HAP-1 (cell line): ENCODE results near the gene TUT4.

ENCODE experiments used
- DNase-seq, 2 experiments: peaks; one replicate each; pipeline ENCODE4 v3.0.0-alpha.2; 2016 to 2020; ENCODE audit warnings: low spot score in 2 of 2
- H3K27me3 ChIP-seq: fragments of 250-450 bp; sonication (Bioruptor Pico); 2 replicates; pipeline ENCODE4 v1.5.1; 2020; ENCODE audit warnings: low read depth, mild to moderate bottlenecking, moderate library complexity
- H3K36me3 ChIP-seq: fragments of 250-450 bp; sonication (Bioruptor Pico); replicated peaks from 2 replicates; pipeline ENCODE4 v1.5.1; 2020; ENCODE audit warnings: mild to moderate bottlenecking
- H3K4me1 ChIP-seq: fragments of 250-450 bp; sonication (Bioruptor Pico); 2 replicates; pipeline ENCODE4 v1.5.1; 2020; ENCODE audit warnings: mild to moderate bottlenecking
- H3K4me3 ChIP-seq: fragments of 250-450 bp; sonication (Bioruptor Pico); 2 replicates; pipeline ENCODE4 v1.5.1; 2020; ENCODE audit warnings: mild to moderate bottlenecking, moderate library complexity
- H3K9me3 ChIP-seq: fragments of 250-450 bp; sonication (Bioruptor Pico); 2 replicates; pipeline ENCODE4 v1.5.1; 2020; ENCODE audit warnings: mild to moderate bottlenecking, moderate library complexity
- in situ Hi-C: fragments of 300-500 bp; cut with MboI; formaldehyde crosslinking; loops from 3 replicates; pipeline ENCODE4 v1.14.3; 2020; ENCODE audit warnings: low sequenced_read_pairs, inconsistent platforms, mixed read lengths

Gene TUT4

GRCh38 chr1:52460694-52461093 is 92.2 kb downstream of the TUT4 start:
- H3K4me1 ChIP-seq = peaks cover 27% of the 10 kb centered on the region
- no peak overlapping the region for H3K4me3 ChIP-seq
- in situ Hi-C loops = no loop called here
- no peak for DNase-seq
- H3K27me3 ChIP-seq = no peaks in the 10 kb centered on the region
- H3K36me3 ChIP-seq = no peaks in the 10 kb centered on the region
- no peaks in the 10 kb centered on the region for H3K9me3 ChIP-seq

GRCh38 chr1:52455686-52456085 is 97.2 kb downstream of the TUT4 start:
- DNase-seq = no peak
- Histone ChIP-seq H3K4me1 (peaks cover 12% of the 10 kb centered on the region), H3K36me3 (no peaks in the 10 kb centered on the region), H3K4me3 (no peak overlapping the region), H3K27me3 (no peaks in the 10 kb centered on the region), H3K9me3 (no peaks in the 10 kb centered on the region)
- in situ Hi-C loops = no loop called here

- in situ Hi-C loops = no loop called here
- DNase-seq = peak; percentile 17 to 57
- Histone ChIP-seq H3K4me3 (no peak overlapping the region), H3K4me1 (peaks cover 9% of the 10 kb centered on the region), H3K36me3 (no peaks in the 10 kb centered on the region), H3K9me3 (no peaks in the 10 kb centered on the region), H3K27me3 (no peaks in the 10 kb centered on the region)
These were observed 98.1 kb downstream of the TUT4 start for GRCh38 chr1:52454779-52455178.

DNA sequence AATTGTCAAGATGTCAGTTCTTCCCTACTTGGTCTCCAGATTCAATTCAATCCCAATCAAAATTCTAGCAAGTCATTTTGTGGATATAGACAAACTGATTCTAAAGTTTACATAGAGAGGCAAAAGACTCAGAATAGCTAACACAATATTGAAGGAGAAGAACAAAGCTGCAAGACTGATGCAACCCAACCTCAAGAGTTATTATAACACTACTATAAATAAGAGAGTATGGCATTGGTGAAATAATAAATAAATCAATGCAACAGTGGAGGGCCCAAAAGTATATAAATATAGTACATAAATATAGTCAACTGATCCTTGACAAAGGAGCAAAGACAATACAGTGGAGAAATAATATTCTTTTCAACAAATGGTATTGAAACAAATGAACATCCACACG is 98.8 kb downstream of the TUT4 start:
- Histone ChIP-seq H3K9me3 (no peaks in the 10 kb centered on the region), H3K4me1 (peaks cover 9% of the 10 kb centered on the region), H3K36me3 (no peaks in the 10 kb centered on the region), H3K4me3 (no peak overlapping the region), H3K27me3 (no peaks in the 10 kb centered on the region)
- DNase-seq = no peak
- in situ Hi-C loops = no loop called here

DNA sequence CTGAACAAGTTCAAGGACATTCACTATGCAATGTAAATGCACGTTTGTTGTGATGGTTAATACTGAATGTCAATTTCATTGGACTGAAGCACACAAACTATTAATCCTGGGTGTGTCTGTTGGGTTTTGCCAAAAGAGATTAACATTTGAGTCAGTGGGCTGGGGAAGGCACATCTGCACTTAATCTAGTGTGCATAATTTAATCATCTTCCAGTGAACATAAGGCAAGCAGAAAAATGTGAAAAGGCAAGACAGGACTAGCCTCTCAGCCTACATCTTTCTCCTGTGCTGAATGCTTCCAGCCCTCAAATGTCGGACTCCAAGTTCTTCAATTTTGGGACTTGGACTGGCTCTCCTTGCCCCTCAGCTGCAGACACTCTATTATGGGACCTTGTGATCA is 108.4 kb downstream of the TUT4 start:
- Histone ChIP-seq H3K27me3 (no peaks in the 10 kb centered on the region), H3K4me1 (peaks cover 4% of the 10 kb centered on the region; the same call in 1 of the 2 replicates), H3K9me3 (no peaks in the 10 kb centered on the region), H3K4me3 (no peak overlapping the region), H3K36me3 (peaks cover 7% of the 10 kb centered on the region)
- in situ Hi-C loops = no loop called here
- DNase-seq = peak in 1 of 2 experiments; percentile 4

GRCh38 chr1:52439976-52440375 is 112.9 kb downstream of the TUT4 start:
- in situ Hi-C loops = no loop called here
- no peak overlapping the region for H3K4me3 ChIP-seq
- no peaks in the 10 kb centered on the region for H3K27me3 ChIP-seq
- H3K36me3 ChIP-seq = peaks cover 13% of the 10 kb centered on the region
- peaks cover 4% of the 10 kb centered on the region; the same call in 1 of the 2 replicates for H3K4me1 ChIP-seq
- no peaks in the 10 kb centered on the region for H3K9me3 ChIP-seq
- no peak for DNase-seq

DNA sequence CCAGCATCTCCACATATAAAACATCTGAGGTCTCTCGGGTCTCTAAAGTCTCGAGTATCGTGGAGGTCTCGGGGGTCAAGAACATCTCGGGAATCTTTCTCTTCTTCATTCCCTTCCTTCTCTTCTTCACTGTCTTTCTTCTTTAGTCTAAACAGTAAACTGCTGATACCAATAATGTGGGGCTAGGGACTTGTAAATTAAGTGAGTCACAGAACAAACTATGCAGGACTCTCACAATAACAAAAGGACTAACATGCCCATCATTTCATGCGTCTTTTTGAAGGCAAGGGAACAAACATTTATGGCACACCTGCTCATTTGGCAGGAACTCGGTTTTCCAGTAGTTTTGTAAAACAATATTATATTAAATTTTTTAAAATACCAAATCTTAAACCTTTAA is 116.1 kb downstream of the TUT4 start:
- DNase-seq = no peak
- Histone ChIP-seq H3K4me1 (no peaks in the 10 kb centered on the region), H3K9me3 (no peaks in the 10 kb centered on the region), H3K4me3 (no peak overlapping the region), H3K36me3 (peaks cover 11% of the 10 kb centered on the region), H3K27me3 (no peaks in the 10 kb centered on the region)
- in situ Hi-C loops = no loop called here

DNA sequence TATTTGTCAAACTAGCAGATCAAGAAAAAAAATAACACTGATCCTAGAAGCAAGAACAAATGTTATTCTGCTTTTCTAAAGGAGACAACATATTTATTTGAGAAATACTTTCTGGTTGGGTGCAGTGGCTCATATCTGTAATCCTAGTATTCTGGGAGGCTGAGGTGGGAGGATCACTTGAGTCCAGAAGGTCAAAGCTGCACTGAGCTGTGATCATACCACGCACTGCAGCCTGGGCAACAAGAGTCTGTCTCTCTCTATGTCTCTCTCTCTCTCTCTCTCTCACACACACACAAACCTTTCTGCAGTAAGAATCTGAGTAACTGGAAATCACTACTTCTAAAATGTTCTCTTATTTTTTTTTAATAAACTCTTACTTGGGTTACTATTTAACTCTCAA is 117.2 kb downstream of the TUT4 start:
- DNase-seq = no peak
- in situ Hi-C loops = no loop called here
- Histone ChIP-seq H3K27me3 (no peaks in the 10 kb centered on the region), H3K4me3 (no peak overlapping the region), H3K4me1 (no peaks in the 10 kb centered on the region), H3K9me3 (no peaks in the 10 kb centered on the region), H3K36me3 (peaks cover 17% of the 10 kb centered on the region)

GRCh38 chr1:52435211-52435610 is 117.7 kb downstream of the TUT4 start:
- H3K9me3 ChIP-seq = no peaks in the 10 kb centered on the region
- H3K27me3 ChIP-seq = no peaks in the 10 kb centered on the region
- in situ Hi-C loops = no loop called here
- H3K4me1 ChIP-seq = no peaks in the 10 kb centered on the region
- H3K36me3 ChIP-seq = peaks cover 21% of the 10 kb centered on the region
- DNase-seq = no peak
- H3K4me3 ChIP-seq = no peak overlapping the region

DNA sequence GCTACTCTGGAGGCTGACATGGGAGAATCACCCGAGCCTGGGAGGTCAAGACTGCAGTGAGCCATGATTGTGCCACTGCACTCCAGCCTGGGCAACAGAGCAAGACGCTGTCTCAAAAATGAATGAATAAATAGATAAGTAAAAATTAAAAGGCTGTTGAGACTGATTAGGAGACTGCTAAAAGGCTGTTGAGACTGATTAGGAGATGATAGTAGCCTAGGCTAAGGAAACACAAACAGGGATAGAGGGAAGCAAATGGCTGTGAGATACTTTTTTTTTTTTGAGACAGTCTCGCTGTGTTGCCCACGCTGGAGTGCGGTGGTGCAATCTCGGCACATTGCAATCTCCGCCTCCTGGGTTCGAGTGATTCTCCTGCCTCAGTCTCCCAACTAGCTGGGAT is 120.1 kb downstream of the TUT4 start:
- Histone ChIP-seq H3K27me3 (no peaks in the 10 kb centered on the region), H3K36me3 (peaks cover 20% of the 10 kb centered on the region), H3K4me1 (no peaks in the 10 kb centered on the region), H3K4me3 (no peak overlapping the region), H3K9me3 (no peaks in the 10 kb centered on the region)
- in situ Hi-C loops = no loop called here
- DNase-seq = no peak

- no peak for DNase-seq
- in situ Hi-C loops = no loop called here
- Histone ChIP-seq H3K4me3 (no peak overlapping the region), H3K36me3 (peaks cover 29% of the 10 kb centered on the region), H3K4me1 (peaks cover 3% of the 10 kb centered on the region; the same call in 1 of the 2 replicates), H3K9me3 (no peaks in the 10 kb centered on the region), H3K27me3 (no peaks in the 10 kb centered on the region)
These were observed 125.7 kb downstream of the TUT4 start for GRCh38 chr1:52427152-52427551.

DNA sequence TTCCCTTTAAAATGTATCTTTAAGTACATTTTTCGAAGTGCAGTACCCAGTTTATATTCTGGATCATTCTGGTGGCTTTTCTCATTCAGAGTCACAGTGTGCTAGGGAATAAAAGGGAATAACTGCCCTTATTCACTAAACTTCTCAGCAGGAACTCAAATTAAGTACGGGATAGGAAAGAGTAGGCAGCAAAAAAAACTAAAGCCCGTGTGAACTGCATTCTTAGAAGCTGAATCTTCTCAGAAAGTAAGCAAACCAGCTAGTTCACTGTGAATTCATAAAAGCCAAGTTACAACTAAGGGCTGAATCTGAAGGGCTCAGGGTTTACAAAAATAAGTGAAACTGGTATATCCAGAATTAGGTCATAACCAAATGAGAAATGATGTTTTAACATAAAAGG is 126.5 kb downstream of the TUT4 start:
- Histone ChIP-seq H3K4me3 (no peak overlapping the region), H3K27me3 (no peaks in the 10 kb centered on the region), H3K4me1 (peaks cover 3% of the 10 kb centered on the region; the same call in 1 of the 2 replicates), H3K36me3 (peaks cover 29% of the 10 kb centered on the region), H3K9me3 (no peaks in the 10 kb centered on the region)
- in situ Hi-C loops = no loop called here
- DNase-seq = no peak

- no peaks in the 10 kb centered on the region for H3K9me3 ChIP-seq
- in situ Hi-C loops = loop anchor here (25.0 kb wide), 1 partner anchor 262 kb away; the partner anchor contains the start of gene COA7
- H3K4me1 ChIP-seq = peaks cover 3% of the 10 kb centered on the region; the same call in 1 of the 2 replicates
- peaks cover 20% of the 10 kb centered on the region for H3K36me3 ChIP-seq
- H3K27me3 ChIP-seq = no peaks in the 10 kb centered on the region
- H3K4me3 ChIP-seq = no peak overlapping the region
- no peak for DNase-seq
These were observed 128.1 kb downstream of the TUT4 start for GRCh38 chr1:52424813-52425212.

- H3K4me3 ChIP-seq = no peak overlapping the region
- H3K36me3 ChIP-seq = peaks cover 24% of the 10 kb centered on the region
- no peaks in the 10 kb centered on the region for H3K27me3 ChIP-seq
- DNase-seq = no peak
- in situ Hi-C loops = loop anchor here (25.0 kb wide), 1 partner anchor 263 kb away; the partner anchor contains the start of gene COA7
- H3K4me1 ChIP-seq = peaks cover 3% of the 10 kb centered on the region; the same call in 1 of the 2 replicates
- H3K9me3 ChIP-seq = no peaks in the 10 kb centered on the region
These were observed 128.7 kb downstream of the TUT4 start for GRCh38 chr1:52424231-52424636.

DNA sequence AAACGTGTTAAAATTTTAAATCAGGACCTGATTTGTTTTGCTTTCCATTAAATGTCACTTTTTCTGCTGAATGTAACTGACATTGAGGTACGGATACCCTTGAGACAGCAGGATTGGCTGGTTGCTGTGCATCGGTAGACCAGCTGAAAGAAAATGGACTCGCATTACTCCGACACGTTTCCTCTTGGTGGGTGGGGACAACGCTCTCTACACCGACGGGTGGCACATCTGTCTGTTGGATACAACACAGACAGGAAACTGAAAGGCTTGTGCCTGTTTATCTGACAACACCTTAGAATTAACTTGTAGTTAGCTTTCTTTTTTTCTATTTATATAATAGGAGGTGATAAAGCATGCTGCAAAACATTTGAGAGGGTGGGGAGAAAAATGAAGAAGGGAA is 129.1 kb downstream of the TUT4 start:
- Histone ChIP-seq H3K4me3 (no peak overlapping the region), H3K36me3 (peaks cover 25% of the 10 kb centered on the region), H3K9me3 (no peaks in the 10 kb centered on the region), H3K27me3 (no peaks in the 10 kb centered on the region), H3K4me1 (peaks cover 3% of the 10 kb centered on the region; the same call in 1 of the 2 replicates)
- in situ Hi-C loops = loop anchor here (25.0 kb wide), 1 partner anchor 264 kb away; the partner anchor contains the start of gene COA7
- no peak for DNase-seq
